SK-N-SH (cell line): ENCODE data around the gene PHC3. TPM values are rescaled to one million over a fixed set of nuclear protein-coding genes. Genes with fewer than 3 reads are reported as not detected.

Experiments used
- CTCF ChIA-PET: fragments of 300-600, 350-600 bp; formaldehyde crosslinking; extraction: SDS; loops from one replicate; lab custom pipeline; 2021; lab: Yijun Ruan, JAX
- POLR2A ChIA-PET: fragments of 350-600 bp; sonication (Branson Sonifier 250); formaldehyde crosslinking; extraction: SDS; loops from one replicate; lab custom pipeline; 2020; ENCODE audit warnings: antibody characterized with exemption, inconsistent platforms; lab: Yijun Ruan, JAX
- DNase-seq: peaks from one replicate; pipeline ENCODE4 v3.0.0; 2012
- H2AFZ ChIP-seq: fragments of 200-600 bp; sonication (generic); 2 replicates; pipeline ENCODE4 v1.8.1; 2016; ENCODE audit warnings: antibody characterized with exemption, mild to moderate bottlenecking, low read depth
- H3F3A ChIP-seq: fragments of 200-600 bp; sonication (generic); replicated peaks from 2 replicates; pipeline ENCODE3; 2016; ENCODE audit warnings: antibody characterized with exemption, mild to moderate bottlenecking; ENCODE audit not compliant: insufficient read depth
- H3K27ac ChIP-seq, 2 experiments: fragments of 200-500 bp in 1 of 2; fragments of 200-600 bp in 1 of 2; sonication (Bioruptor generic) in 1 of 2; sonication (generic), shearing (Covaris generic) in 1 of 2; 2 replicates each; pipeline versions ENCODE4 v1.5.1 to v1.6.1; 2014 to 2016; ENCODE audit warnings: low read depth in 2 of 2, inconsistent platforms in 1 of 2, low read length in 1 of 2, mild to moderate bottlenecking in 1 of 2, mixed read lengths in 1 of 2
- H3K27me3 ChIP-seq: fragments of 200-600 bp; sonication (generic), shearing (Covaris generic); 2 replicates; pipeline ENCODE4 v1.6.1; 2016; ENCODE audit warnings: mixed run types; ENCODE audit not compliant: insufficient read depth
- H3K36me3 ChIP-seq, 2 experiments: fragments of 200-500 bp in 1 of 2; fragments of 200-600 bp in 1 of 2; sonication (Bioruptor generic) in 1 of 2; sonication (generic) in 1 of 2; replicated peaks in 1 of 2; 2 replicates each; pipeline versions ENCODE3 to v1.5.1; 2014 to 2016; ENCODE audit warnings: low read length in 1 of 2, mild to moderate bottlenecking in 1 of 2; ENCODE audit not compliant: insufficient read depth in 2 of 2, control insufficient read depth in 1 of 2
- H3K4me1 ChIP-seq, 2 experiments: fragments of 200-500 bp in 1 of 2; fragments of 200-600 bp in 1 of 2; sonication (Bioruptor generic) in 1 of 2; sonication (generic), shearing (Covaris generic) in 1 of 2; 2 replicates each; pipeline versions ENCODE4 v1.5.1 to v1.6.1; 2014 to 2016; ENCODE audit warnings: low read depth in 1 of 2, low read length in 1 of 2, mixed run types in 1 of 2; ENCODE audit not compliant: insufficient read depth in 2 of 2, control insufficient read depth in 1 of 2
- H3K4me2 ChIP-seq: fragments of 200-600 bp; sonication (generic), shearing (Covaris generic); 2 replicates; pipeline ENCODE4 v1.6.1; 2017; ENCODE audit warnings: mixed run types
- H3K4me3 ChIP-seq, 2 experiments: fragments of 200-500 bp in 1 of 2; fragments of 200-600 bp in 1 of 2; sonication (Bioruptor generic) in 1 of 2; sonication (generic), shearing (Covaris generic) in 1 of 2; 2 replicates each; pipeline versions ENCODE4 v1.5.1 to v1.8.1; 2014 to 2016; ENCODE audit warnings: low read depth in 2 of 2, inconsistent platforms in 1 of 2, low read length in 1 of 2, mild to moderate bottlenecking in 1 of 2, mixed read lengths in 1 of 2, moderate library complexity in 1 of 2
- H3K79me2 ChIP-seq: fragments of 200-600 bp; sonication (generic); 2 replicates; pipeline ENCODE4 v1.8.1; 2017; ENCODE audit warnings: mild to moderate bottlenecking; ENCODE audit not compliant: insufficient read depth
- H3K9ac ChIP-seq: fragments of 200-600 bp; sonication (generic); 2 replicates; pipeline ENCODE4 v1.6.1; 2017; ENCODE audit warnings: mixed run types
- H3K9me2 ChIP-seq: fragments of 200-600 bp; sonication (generic); 2 replicates; pipeline ENCODE4 v1.6.1; 2017; ENCODE audit warnings: mixed run types
- H3K9me3 ChIP-seq: fragments of 200-600 bp; sonication (generic); 2 replicates; pipeline ENCODE4 v1.6.1; 2017; ENCODE audit warnings: mixed run types, mild to moderate bottlenecking, moderate library complexity
- H4K20me1 ChIP-seq: fragments of 200-600 bp; sonication (generic); 2 replicates; pipeline ENCODE4 v1.6.1; 2017; ENCODE audit warnings: mild to moderate bottlenecking, mixed run types; ENCODE audit not compliant: insufficient read depth
- CHD2 ChIP-seq: fragments of 150-350 bp; IDR thresholded peaks from 2 replicates; pipeline ENCODE4 v1.6.1; 2018; ENCODE audit warnings: low read length; ENCODE audit not compliant: partially characterized antibody
- EP300 ChIP-seq, 2 experiments: IDR thresholded peaks; 2 replicates each; pipeline versions ENCODE4 v1.4.0 to v1.6.1; 2012; ENCODE audit warnings: borderline replicate concordance in 1 of 2, low read depth in 1 of 2, low read length in 1 of 2
- FOXM1 ChIP-seq: IDR thresholded peaks from 2 replicates; pipeline ENCODE4 v1.4.0; 2012; ENCODE audit warnings: low read depth, mild to moderate bottlenecking
- MXI1 ChIP-seq: IDR thresholded peaks from 2 replicates; pipeline ENCODE4 v1.6.1; 2012; ENCODE audit warnings: mild to moderate bottlenecking, low read depth, low read length, improper control_type of control experiment
- NRF1 ChIP-seq: IDR thresholded peaks from 2 replicates; pipeline ENCODE4 v1.6.1; 2012; ENCODE audit warnings: low read depth, mild to moderate bottlenecking, low read length
- RXRA ChIP-seq: IDR thresholded peaks from 2 replicates; pipeline ENCODE4 v1.4.0; 2012; ENCODE audit warnings: low read depth, mild to moderate bottlenecking, borderline replicate concordance
- SMC3 ChIP-seq: IDR thresholded peaks from 2 replicates; pipeline ENCODE4 v1.6.1; 2012; ENCODE audit warnings: low read depth, low read length, improper control_type of control experiment
- TAF1 ChIP-seq: IDR thresholded peaks from 2 replicates; pipeline ENCODE4 v1.6.1; 2012; ENCODE audit warnings: low read depth, mild to moderate bottlenecking, low read length, moderate library complexity, borderline replicate concordance
- TCF12 ChIP-seq: IDR thresholded peaks from 2 replicates; pipeline ENCODE4 v1.4.0; 2012
- TEAD4 ChIP-seq: IDR thresholded peaks from 2 replicates; pipeline ENCODE4 v1.4.0; 2012; ENCODE audit warnings: mild to moderate bottlenecking, borderline replicate concordance; ENCODE audit not compliant: insufficient read depth
- WGBS: methylation state at CpG from one replicate; pipeline ENCODE4 v1.1.6; 2017; ENCODE audit warnings: low lambda C conversion rate; 5-methylcytosine and 5-hydroxymethylcytosine counted together
- polyA plus RNA-seq, 3 experiments: library from polyadenylated mRNA; depleted of rRNA; stranded (reverse); fragments of >200 nt; gene quantifications; 2 replicates each; pipeline ENCODE4 v1.2.3, GENCODE V29; 2012
- TF ChIP-seq, protein P1 (sequence below): fragments of 150-350 bp; IDR thresholded peaks from 2 replicates; pipeline ENCODE4 v1.6.1; 2016; ENCODE audit warnings: mild to moderate bottlenecking, low read depth, low read length
- TF ChIP-seq, protein P2 (sequence below): IDR thresholded peaks from 2 replicates; pipeline ENCODE4 v1.4.0; 2012; ENCODE audit warnings: low read depth, borderline replicate concordance
- TF ChIP-seq, protein P3 (sequence below): fragments of 200-600 bp; sonication (generic); IDR thresholded peaks from 2 replicates; pipeline ENCODE4 v1.6.1; 2017; ENCODE audit warnings: antibody characterized with exemption, mild to moderate bottlenecking, moderate library complexity
- TF ChIP-seq, protein P4 (sequence below): IDR thresholded peaks from 2 replicates; pipeline ENCODE4; 2012

The PHC3 gene
- polyA plus RNA-seq, 1 of the 3 experiments (the other 2 are of a cell fraction), result 9.2 TPM

DNA sequence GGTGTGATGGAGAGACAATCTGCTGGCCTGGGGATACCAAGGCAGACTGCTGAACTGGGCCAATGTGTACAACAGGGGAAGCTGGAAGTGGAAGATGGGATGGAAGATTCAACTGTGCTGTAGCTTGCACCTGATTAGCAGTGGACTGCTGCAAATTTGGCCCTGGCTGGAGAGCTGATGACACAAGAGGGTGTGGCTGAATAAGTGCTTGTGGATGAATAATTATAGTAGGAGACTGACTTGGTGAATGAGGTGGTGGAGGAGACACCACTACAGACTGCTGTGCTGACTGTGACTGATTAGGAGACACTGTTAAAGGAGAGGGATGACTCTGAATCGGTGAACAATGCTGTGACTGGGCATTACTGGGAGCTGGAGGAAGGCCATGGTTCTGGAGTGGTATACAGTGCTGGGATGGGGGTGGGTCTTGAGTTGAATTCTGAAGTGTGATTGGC is 52.5 kb downstream of the PHC3 start:
- H3K4me2 ChIP-seq, result no peak overlapping the region
- no peak overlapping the region for H2AFZ ChIP-seq
- no peak for DNase-seq
- no peak overlapping the region for H3K27ac ChIP-seq
- H3K27me3 ChIP-seq, result no peaks in the 10 kb centered on the region
- peaks cover 12% of the 10 kb centered on the region for H3K79me2 ChIP-seq
- no peak overlapping the region for H3K4me3 ChIP-seq
- H3K36me3 ChIP-seq, result peaks cover 36 to 75% of the 10 kb centered on the region in 2 experiments
- H3K9ac ChIP-seq, result no peak overlapping the region
- peaks cover 14% of the 10 kb centered on the region for H3F3A ChIP-seq
- WGBS, result 100% methylated on average over 1 of the region's 1 CpG
- ChIA-PET CTCF (no interaction called here), POLR2A (no interaction called here)
- no peaks in the 10 kb centered on the region for H4K20me1 ChIP-seq
- no peaks in the 10 kb centered on the region; a peak in 2 of 4 replicates for H3K4me1 ChIP-seq
- TF ChIP-seq TAF1, result no peak
- TF ChIP-seq, protein P1, sequence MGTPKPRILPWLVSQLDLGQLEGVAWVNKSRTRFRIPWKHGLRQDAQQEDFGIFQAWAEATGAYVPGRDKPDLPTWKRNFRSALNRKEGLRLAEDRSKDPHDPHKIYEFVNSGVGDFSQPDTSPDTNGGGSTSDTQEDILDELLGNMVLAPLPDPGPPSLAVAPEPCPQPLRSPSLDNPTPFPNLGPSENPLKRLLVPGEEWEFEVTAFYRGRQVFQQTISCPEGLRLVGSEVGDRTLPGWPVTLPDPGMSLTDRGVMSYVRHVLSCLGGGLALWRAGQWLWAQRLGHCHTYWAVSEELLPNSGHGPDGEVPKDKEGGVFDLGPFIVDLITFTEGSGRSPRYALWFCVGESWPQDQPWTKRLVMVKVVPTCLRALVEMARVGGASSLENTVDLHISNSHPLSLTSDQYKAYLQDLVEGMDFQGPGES, result no peak
- TF ChIP-seq, protein P2, sequence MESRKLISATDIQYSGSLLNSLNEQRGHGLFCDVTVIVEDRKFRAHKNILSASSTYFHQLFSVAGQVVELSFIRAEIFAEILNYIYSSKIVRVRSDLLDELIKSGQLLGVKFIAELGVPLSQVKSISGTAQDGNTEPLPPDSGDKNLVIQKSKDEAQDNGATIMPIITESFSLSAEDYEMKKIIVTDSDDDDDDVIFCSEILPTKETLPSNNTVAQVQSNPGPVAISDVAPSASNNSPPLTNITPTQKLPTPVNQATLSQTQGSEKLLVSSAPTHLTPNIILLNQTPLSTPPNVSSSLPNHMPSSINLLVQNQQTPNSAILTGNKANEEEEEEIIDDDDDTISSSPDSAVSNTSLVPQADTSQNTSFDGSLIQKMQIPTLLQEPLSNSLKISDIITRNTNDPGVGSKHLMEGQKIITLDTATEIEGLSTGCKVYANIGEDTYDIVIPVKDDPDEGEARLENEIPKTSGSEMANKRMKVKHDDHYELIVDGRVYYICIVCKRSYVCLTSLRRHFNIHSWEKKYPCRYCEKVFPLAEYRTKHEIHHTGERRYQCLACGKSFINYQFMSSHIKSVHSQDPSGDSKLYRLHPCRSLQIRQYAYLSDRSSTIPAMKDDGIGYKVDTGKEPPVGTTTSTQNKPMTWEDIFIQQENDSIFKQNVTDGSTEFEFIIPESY, result no peak
- TF ChIP-seq NRF1, result no peak
- TF ChIP-seq TCF12, result no peak
- TF ChIP-seq MXI1, result no peak
- TF ChIP-seq SMC3, result no peak
- TF ChIP-seq, protein P3, sequence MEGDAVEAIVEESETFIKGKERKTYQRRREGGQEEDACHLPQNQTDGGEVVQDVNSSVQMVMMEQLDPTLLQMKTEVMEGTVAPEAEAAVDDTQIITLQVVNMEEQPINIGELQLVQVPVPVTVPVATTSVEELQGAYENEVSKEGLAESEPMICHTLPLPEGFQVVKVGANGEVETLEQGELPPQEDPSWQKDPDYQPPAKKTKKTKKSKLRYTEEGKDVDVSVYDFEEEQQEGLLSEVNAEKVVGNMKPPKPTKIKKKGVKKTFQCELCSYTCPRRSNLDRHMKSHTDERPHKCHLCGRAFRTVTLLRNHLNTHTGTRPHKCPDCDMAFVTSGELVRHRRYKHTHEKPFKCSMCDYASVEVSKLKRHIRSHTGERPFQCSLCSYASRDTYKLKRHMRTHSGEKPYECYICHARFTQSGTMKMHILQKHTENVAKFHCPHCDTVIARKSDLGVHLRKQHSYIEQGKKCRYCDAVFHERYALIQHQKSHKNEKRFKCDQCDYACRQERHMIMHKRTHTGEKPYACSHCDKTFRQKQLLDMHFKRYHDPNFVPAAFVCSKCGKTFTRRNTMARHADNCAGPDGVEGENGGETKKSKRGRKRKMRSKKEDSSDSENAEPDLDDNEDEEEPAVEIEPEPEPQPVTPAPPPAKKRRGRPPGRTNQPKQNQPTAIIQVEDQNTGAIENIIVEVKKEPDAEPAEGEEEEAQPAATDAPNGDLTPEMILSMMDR, result no peak
- TF ChIP-seq TEAD4, result no peak
- no peak for TF ChIP-seq CHD2
- TF ChIP-seq, protein P4, sequence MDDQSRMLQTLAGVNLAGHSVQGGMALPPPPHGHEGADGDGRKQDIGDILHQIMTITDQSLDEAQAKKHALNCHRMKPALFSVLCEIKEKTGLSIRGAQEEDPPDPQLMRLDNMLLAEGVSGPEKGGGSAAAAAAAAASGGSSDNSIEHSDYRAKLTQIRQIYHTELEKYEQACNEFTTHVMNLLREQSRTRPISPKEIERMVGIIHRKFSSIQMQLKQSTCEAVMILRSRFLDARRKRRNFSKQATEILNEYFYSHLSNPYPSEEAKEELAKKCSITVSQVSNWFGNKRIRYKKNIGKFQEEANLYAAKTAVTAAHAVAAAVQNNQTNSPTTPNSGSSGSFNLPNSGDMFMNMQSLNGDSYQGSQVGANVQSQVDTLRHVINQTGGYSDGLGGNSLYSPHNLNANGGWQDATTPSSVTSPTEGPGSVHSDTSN, result no peak
- no peak for TF ChIP-seq FOXM1
- no peak for TF ChIP-seq RXRA
- TF ChIP-seq EP300 (IDR thresholded peaks at IDR 0.05; ENCODE audit: borderline replicate concordance in 1 of 2, low read depth in 1 of 2, low read length in 1 of 2), result no peak
- TF ChIP-seq, all 33 proteins: peak for 0
- H3K9me2 ChIP-seq, result no peaks in the 10 kb centered on the region
- no peaks in the 10 kb centered on the region for H3K9me3 ChIP-seq
